HepG2 (cell line): ENCODE data around the gene GPN2. TPM values are rescaled to one million over a fixed set of nuclear protein-coding genes. Genes with fewer than 3 reads are reported as not detected.
A peak's percentile ranks its signal among the peaks of the same experiment; 100 is the strongest.

Source experiments
- ARNT2 ChIP-seq: sonication (generic); formaldehyde crosslinking; IDR thresholded peaks from 2 replicates; pipeline ENCODE4 v1.8.0; 2022; ENCODE audit warnings: mild to moderate bottlenecking, low read depth, missing genetic modification reagents, moderate library complexity
- BRCA1 ChIP-seq: sonication (generic); formaldehyde crosslinking; IDR thresholded peaks from 2 replicates; pipeline ENCODE4 v1.4.0; 2020; ENCODE audit warnings: missing genetic modification reagents
- CBX2 ChIP-seq, 2 experiments: fragments of 200-600 bp in 1 of 2; sonication (generic); formaldehyde crosslinking in 1 of 2; IDR thresholded peaks; 2 replicates each; pipeline versions ENCODE4 v1.7.0 to v1.8.1; 2018 to 2022; ENCODE audit warnings: low read depth in 2 of 2, low read length in 1 of 2, mild to moderate bottlenecking in 1 of 2, missing genetic modification reagents in 1 of 2
- CHD4 ChIP-seq: fragments of 200-600 bp; sonication (generic); IDR thresholded peaks from 2 replicates; pipeline ENCODE4 v1.7.0; 2017; ENCODE audit warnings: mild to moderate bottlenecking, low read length, borderline replicate concordance
- GMEB2 ChIP-seq: IDR thresholded peaks from 2 replicates; pipeline ENCODE4 v1.6.1; 2016; ENCODE audit warnings: missing biosample characterization, missing genetic modification reagents, low read depth
- HOXA7 ChIP-seq: sonication (generic); formaldehyde crosslinking; IDR thresholded peaks from 2 replicates; pipeline ENCODE4 v1.8.1; 2022; ENCODE audit warnings: mild to moderate bottlenecking, missing genetic modification reagents, moderate library complexity
- KAT8 ChIP-seq: IDR thresholded peaks from 2 replicates; pipeline ENCODE4 v1.6.1; 2016; ENCODE audit warnings: missing genetic modification reagents, missing compliant biosample characterization
- KDM1A ChIP-seq: IDR thresholded peaks from 2 replicates; pipeline ENCODE4 v1.6.1; 2016; ENCODE audit warnings: missing compliant biosample characterization
- MAF1 ChIP-seq: sonication (generic); formaldehyde crosslinking; IDR thresholded peaks from 2 replicates; pipeline ENCODE4 v1.5.0; 2020; ENCODE audit warnings: missing genetic modification reagents, borderline replicate concordance
- MED8 ChIP-seq: sonication (generic); formaldehyde crosslinking; IDR thresholded peaks from 2 replicates; pipeline ENCODE4 v1.8.1; 2023; ENCODE audit warnings: mild to moderate bottlenecking, missing genetic modification reagents; ENCODE audit not compliant: insufficient replicate concordance
- MXI1 ChIP-seq: IDR thresholded peaks from 3 replicates; pipeline ENCODE4 v1.6.1; 2012; ENCODE audit warnings: low read depth, low read length, inconsistent platforms, borderline replicate concordance
- NBN ChIP-seq: fragments of 450-650 bp; conservative IDR thresholded peaks from 2 replicates; pipeline ENCODE4 v1.6.1; 2017
- NR2F1 ChIP-seq, 2 experiments: fragments of 450-650 bp in 1 of 2; formaldehyde crosslinking in 1 of 2; IDR thresholded peaks; 2 replicates each; pipeline versions ENCODE4 v1.5.0 to v1.6.1; 2016 to 2020; ENCODE audit warnings: mild to moderate bottlenecking in 1 of 2, missing compliant biosample characterization in 1 of 2, missing genetic modification reagents in 1 of 2, moderate library complexity in 1 of 2
- NR2F2 ChIP-seq: IDR thresholded peaks from 2 replicates; pipeline ENCODE4 v1.6.1; 2012; ENCODE audit warnings: low read depth, inconsistent platforms, borderline replicate concordance
- TFDP2 ChIP-seq: sonication (generic); formaldehyde crosslinking; IDR thresholded peaks from 2 replicates; pipeline ENCODE4 v1.4.0; 2020; ENCODE audit warnings: missing genetic modification reagents
- ZBTB33 ChIP-seq: sonication (generic); formaldehyde crosslinking; IDR thresholded peaks from 2 replicates; pipeline ENCODE4 v1.4.0; 2020; ENCODE audit warnings: missing genetic modification reagents
- ZBTB49 ChIP-seq: sonication (generic); formaldehyde crosslinking; IDR thresholded peaks from 2 replicates; pipeline ENCODE4 v1.4.0; 2020; ENCODE audit warnings: missing genetic modification reagents, borderline replicate concordance
- ZMYM2 ChIP-seq: sonication (generic); formaldehyde crosslinking; IDR thresholded peaks from 2 replicates; pipeline ENCODE4 v1.8.0; 2022; ENCODE audit warnings: mild to moderate bottlenecking, missing genetic modification reagents
- ZNF205 ChIP-seq: IDR thresholded peaks from 2 replicates; pipeline ENCODE4 v1.6.1; 2018; ENCODE audit warnings: missing biosample characterization, missing genetic modification reagents
- ZNF33B ChIP-seq: sonication (generic); formaldehyde crosslinking; IDR thresholded peaks from 2 replicates; pipeline ENCODE4 v1.5.1; 2020; ENCODE audit warnings: mild to moderate bottlenecking, missing genetic modification reagents
- ZNF354B ChIP-seq: sonication (generic); formaldehyde crosslinking; IDR thresholded peaks from 2 replicates; pipeline ENCODE4 v1.8.0; 2022; ENCODE audit warnings: mild to moderate bottlenecking, missing genetic modification reagents
- ZNF703 ChIP-seq: sonication (generic); formaldehyde crosslinking; IDR thresholded peaks from 2 replicates; pipeline ENCODE4 v1.5.1; 2020; ENCODE audit warnings: missing genetic modification reagents, mild to moderate bottlenecking, moderate library complexity, borderline replicate concordance
- ZNF724P ChIP-seq: sonication (generic); formaldehyde crosslinking; IDR thresholded peaks from 2 replicates; pipeline ENCODE4 v1.8.0; 2022; ENCODE audit warnings: missing genetic modification reagents, borderline replicate concordance
- polyA plus RNA-seq, 8 experiments: library from polyadenylated mRNA; depleted of rRNA in 3 of 8; stranded (reverse) in 7 of 8; unstranded in 1 of 8; fragments of >200 nt; fragmentation: Illumina TruSeq in 4 of 8; extraction: Trizol in 4 of 8; gene quantifications; 2 replicates each; pipeline versions ENCODE4 v1.2.1 to v1.2.3, GENCODE V29; 2011 to 2016; ENCODE audit warnings: low read depth in 4 of 8, missing spikeins in 1 of 8, mixed read lengths in 1 of 8; ENCODE audit not compliant: insufficient read depth in 1 of 8
- total RNA-seq, 5 experiments: library from RNA; depleted of rRNA; stranded (reverse); fragments of >200 nt; fragmentation: Illumina TruSeq; extraction: Trizol; gene quantifications; 2 replicates each; pipeline ENCODE4 v1.2.3, GENCODE V29; 2016; ENCODE audit warnings: low read depth in 1 of 5

The GPN2 gene
- total and polyA plus RNA-seq, 2 of the 13 experiments (the other 11 are each of a cell fraction or from before 2014, with no cell fraction given), result 19.3 to 38.9 TPM

GRCh38 chr1:26831546-26832248, 58.4 kb downstream of the GPN2 start (continued):
- TF ChIP-seq ZNF724P (CRISPR knock-in tag) (no peak), BRCA1 (CRISPR knock-in tag) (no peak), HOXA7 (CRISPR knock-in tag) (no peak), KDM1A (CRISPR knock-in tag) (peak; percentile 70; the same call in 1 of the 2 replicates), MAF1 (CRISPR knock-in tag) (no peak), TFDP2 (CRISPR knock-in tag) (no peak), ZNF33B (CRISPR knock-in tag) (0 out of 2 replicates have a peak, but pooled peaks have one; percentile 36), NBN (no peak), NR2F2 (0 out of 2 replicates have a peak, but pooled peaks have one; percentile 51), ZBTB49 (no peak), CHD4 (no peak), CBX2 (IDR thresholded peaks at IDR 0.05; ENCODE audit: low read depth, low read length) (no peak), CBX2 (CRISPR knock-in tag; IDR thresholded peaks at IDR 0.05; ENCODE audit: low read depth) (no peak), MXI1 (peak; percentile 72; the same call in 1 of the 3 replicates), ZNF354B (CRISPR knock-in tag) (no peak), ZNF703 (no peak), ARNT2 (CRISPR knock-in tag) (no peak), ZBTB33 (peak; percentile 41; the same call in 1 of the 2 replicates), KAT8 (peak; percentile 65), NR2F1 (CRISPR knock-in tag; IDR thresholded peaks at IDR 0.05) (peak in 1 of 2 experiments; percentile 60; a peak in 2 of 4 replicates), ZNF205 (CRISPR knock-in tag) (peak; percentile 70; the same call in 1 of the 2 replicates), MED8 (CRISPR knock-in tag) (no peak), ZMYM2 (CRISPR knock-in tag) (no peak), GMEB2 (no peak)
